NCI-H1930 (cell line): Measurements from ENCODE around the gene ZC3H10.
"Not testable (repeated sequence)": the region's sequence is repeated elsewhere in the genome, so short reads cannot be mapped to it uniquely, and the experiment has no call there.

Experiments used
- DNase-seq, 2 experiments: peaks; one replicate each; lab custom pipeline; 2025; lab: John Stamatoyannopoulos, UW

Gene ZC3H10, protein sequence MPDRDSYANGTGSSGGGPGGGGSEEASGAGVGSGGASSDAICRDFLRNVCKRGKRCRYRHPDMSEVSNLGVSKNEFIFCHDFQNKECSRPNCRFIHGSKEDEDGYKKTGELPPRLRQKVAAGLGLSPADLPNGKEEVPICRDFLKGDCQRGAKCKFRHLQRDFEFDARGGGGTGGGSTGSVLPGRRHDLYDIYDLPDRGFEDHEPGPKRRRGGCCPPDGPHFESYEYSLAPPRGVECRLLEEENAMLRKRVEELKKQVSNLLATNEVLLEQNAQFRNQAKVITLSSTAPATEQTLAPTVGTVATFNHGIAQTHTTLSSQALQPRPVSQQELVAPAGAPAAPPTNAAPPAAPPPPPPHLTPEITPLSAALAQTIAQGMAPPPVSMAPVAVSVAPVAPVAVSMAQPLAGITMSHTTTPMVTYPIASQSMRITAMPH

DNA sequence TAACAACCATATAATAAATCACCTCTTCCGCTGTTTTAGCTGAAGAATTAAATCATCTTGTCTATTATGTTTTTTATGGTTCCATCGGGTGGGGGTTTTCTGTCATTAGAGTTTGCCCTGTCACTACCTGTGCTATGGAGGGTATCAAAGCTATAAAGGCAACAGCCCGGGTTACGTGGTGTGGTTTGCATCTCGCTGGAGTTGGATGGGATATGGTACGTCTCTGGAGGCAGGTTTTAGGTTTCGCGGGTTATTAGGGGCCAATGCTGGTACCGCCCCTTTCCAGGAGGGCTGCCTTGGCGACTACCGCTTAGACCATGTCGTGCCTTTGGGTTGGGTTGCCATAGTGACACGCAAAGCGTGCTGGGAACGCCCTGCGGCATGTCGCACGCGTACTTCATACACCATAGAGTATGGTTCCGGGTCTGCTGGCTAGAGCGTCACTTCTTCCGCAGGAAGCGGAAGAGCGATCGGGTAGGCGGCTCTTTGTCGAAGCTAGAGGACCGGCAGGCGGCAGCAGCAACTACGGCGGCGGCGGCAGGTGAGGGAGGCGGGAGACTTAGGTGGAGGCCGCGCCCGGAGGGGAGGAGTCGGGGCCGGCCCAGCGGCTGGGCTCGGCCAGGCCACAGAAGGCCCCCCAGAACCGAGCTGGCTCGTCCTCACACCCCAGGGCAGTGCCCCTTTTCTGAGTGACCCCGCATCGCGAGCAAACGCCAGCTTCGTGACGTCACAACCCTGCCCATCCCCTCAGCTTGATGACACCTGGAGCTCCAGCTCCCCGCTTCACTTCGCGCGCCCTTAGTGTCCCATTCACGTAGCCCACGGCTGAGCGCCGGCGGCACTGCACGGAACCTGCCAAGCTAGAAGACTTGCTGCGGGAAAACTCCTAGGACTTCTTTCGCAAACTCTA is at the start of gene ZC3H10:
TSS of gene ZC3H10 (plus strand) at position 489 of the 910 bp plus-strand sequence. CDS start 2,297 bp downstream, outside the sequence.
- DNase-seq, result peak; percentile 98

DNA sequence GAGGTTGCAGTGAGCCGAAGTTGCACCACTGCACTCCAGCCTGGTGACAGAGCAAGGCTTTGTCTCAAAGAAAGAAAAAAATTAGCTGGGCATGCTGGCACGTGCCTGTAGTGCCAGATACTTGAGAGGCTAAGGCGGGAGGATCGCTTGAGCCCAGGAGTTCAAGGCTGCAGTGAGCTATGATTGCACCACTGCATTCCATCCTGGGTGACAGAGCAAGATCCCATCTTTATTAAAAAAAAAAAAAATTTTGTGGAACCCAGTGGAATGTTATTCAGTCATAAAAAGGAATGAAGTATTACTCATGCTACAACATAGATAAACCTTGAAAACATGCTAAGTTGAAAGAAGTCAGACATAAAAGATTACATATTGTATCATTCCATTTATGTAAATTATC is 46.4 kb upstream of the ZC3H10 start:
- DNase-seq, result no peak

DNA sequence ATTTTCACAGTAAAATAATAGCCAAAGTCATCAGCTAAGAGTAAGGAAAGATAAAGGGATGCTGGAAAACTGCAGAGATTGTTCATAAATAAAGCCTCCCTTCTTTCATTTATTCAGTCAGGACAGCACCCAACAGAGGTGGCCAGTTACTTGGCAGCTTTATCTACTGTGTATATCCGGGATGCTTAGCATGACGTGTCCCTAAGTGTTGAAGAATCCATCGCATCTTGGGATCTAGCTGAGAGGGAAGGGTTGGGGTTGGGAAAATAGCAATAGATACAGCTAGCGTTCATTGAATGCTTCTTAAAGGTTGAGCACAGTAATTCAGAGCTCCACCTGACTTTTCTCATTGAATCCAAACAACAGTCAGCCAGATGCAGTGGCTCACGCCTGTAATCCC is 43.7 kb upstream of the ZC3H10 start:
- no peak for DNase-seq

DNA sequence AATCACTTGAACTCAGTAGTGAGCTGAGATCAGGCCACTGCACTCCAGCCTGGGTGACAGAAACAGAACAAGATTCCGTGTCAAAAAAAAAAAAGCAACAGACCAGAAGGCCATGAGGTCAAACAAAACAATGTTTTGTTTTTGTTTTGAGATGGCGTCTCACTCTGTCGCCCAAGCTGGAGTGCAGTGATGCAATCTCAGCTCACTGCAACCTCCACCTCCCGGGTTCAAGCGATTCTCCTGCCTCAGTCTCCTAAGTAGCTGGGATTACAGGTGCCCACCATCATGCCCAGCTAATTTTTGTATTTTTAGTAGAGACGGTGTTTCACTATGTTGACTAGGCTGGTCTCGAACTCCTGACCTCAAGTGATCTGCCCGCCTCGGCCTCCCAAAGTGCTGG is 40.1 kb upstream of the ZC3H10 start:
- not testable (repeated sequence) for DNase-seq

DNA sequence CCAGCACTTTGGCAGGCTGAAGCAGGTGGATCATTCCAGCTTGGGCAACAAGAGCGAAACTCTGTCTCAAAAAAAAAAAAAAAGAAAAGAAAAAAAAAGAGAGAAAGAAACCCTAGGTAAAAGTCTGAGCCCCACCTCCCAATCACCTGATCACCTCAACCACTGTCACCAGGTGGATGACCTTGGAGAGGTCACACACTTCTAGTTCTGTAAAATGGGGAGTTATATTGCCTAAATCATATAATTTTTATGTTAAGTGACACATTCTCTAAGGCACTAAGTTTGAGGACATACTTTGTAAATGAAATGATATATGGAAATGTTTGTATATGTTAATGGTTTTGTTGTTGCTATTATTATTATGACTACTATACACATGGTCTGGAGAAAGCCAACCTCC is 39.6 kb upstream of the ZC3H10 start:
- no peak for DNase-seq

DNA sequence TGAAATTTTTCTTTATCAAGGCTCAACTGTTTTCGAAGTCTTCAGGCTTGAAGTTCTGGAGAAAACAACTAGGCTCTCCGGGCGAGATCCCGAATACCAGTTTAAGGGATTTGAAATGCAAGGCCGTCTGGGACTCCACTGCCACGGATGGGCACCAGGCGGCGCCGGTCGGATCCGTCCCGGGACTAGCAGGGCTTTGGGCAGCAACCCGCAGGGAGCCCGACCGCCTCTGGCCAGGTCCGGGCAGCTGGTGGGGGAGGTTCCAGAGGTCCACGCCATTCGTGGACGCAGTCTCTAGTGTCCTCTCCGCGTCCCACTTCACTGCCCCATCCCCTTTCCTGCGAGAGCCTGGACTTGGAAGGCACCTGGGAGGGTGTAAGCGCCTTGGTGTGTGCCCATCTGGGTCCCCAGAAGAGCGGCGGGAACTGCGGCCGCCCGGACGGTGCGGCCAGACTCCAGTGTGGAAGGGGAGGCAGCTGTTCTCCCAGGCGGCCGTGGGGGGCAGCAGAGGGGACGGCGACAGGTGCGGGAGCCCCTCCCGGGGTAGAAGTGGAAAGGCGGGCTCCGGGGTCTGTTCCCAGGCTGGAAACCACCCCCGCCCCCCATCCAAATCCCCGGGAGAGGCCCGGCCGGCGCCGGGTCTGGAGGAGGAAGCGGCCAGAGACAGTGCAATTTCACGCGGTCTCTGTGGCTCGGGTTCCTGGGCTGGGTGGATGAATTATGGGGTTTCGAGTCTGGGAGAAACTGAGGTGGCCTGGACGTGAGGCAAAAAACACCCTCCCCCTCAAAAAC is 38.9 kb upstream of the ZC3H10 start:
- peak in 1 of 2 experiments; percentile 64 for DNase-seq

DNA sequence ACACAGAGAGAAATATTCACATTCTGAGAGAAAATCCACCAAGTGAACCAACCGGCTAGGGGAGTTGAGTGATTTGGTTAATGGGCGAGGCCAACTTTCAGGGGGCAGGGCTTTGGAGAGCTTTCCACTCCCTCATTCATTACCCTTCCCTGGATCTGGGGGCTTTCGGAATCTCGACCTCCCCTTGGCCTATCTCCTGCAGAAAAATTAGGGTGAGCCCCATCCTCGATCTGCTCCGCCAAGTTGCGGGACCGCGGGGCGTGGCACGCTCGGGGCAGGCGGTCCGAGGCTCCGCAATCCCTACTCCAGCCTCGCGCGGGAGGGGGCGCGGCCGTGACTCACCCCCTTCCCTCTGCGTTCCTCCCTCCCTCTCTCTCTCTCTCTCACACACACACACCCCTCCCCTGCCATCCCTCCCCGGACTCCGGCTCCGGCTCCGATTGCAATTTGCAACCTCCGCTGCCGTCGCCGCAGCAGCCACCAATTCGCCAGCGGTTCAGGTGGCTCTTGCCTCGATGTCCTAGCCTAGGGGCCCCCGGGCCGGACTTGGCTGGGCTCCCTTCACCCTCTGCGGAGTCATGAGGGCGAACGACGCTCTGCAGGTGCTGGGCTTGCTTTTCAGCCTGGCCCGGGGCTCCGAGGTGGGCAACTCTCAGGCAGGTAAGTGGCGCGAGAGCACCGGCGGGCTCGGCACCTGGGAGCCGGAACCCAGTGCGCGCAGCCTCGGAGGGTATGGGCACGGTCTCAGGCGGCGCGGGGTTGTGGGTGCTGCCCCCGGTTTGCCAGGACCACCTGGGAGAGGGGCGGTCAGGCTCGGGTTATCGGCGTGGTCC is 38.1 kb upstream of the ZC3H10 start, which contains the start of gene ERBB3:
TSS of gene ERBB3 (plus strand) at position 443 of the 833 bp plus-strand sequence. CDS start at position 579, 136 bp downstream.
- peak in 1 of 2 experiments; percentile 43 for DNase-seq

DNA sequence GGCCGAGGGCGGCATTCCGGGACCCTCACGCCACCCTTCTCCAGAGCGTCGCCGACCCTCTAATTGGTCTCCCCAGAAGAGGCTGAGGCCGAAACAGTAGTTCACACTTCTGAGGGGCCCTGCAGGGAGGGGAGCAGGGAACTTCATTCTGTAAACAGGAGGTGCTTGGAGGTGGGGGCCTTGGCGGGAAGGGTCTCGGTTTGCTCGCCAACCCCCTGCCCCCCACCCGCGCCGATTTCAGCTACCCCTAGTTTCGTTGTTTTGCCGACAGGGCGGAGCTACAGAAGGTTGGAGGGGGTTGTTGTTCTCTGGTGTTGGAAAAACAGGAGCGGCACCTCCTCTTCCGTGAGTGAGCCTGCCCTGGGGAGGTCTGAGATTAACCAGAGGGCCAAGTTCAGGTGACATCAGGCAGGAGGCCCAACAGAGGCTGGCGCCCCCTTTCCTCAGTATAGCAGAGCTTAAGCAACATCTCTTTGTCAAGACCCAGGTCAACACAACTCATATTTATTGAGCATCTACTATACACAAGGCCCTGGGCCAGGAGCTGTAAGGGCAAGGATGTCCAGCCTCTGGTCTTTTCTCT is 37.4 kb upstream of the ZC3H10 start:
- no peak for DNase-seq

DNA sequence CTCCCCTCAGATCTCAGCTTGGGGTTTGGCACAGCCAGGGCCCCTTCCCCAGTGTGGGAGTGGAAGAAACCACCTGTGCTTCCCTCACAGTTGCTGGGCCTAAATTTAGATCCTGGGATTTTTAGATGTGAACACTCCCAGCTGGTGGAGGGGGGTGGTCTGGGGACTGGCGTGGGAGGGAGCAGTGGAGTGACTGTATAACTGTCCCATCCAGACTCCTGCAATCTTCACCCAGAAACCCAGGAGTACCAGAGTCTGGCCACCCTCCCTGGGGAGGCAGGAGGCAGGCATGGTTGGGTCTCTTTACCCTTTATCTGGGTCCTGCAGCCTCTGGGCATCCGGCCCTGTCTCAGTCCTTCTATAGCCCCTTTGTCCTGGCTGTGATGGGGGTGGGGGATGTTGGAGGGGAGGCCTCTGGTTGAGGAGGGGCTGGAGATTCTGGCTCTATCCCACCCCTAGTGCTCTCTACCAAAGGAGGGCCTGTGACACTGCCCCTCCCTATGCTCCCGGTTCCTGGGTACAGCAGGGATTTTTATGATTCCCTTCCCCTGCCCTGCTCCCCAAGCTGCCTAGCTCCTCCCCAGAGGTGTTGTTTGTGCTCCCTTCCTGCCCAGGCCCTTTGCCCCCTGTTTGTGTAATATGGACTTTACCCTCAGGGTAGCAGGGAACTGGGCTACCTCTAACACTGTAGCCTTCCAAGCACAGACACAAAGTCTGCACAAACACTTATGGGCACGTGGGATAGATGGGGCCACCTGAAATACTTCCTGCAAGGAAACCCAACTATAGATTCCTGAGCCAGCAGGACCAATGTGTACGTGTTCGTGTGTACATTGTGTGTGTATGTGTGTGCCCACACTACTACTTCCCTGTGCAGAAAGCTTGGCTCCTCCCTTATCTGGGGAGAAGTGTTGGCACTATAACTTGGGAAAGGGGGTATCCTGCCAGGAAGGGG is 36.4 kb upstream of the ZC3H10 start:
- DNase-seq, result no peak

DNA sequence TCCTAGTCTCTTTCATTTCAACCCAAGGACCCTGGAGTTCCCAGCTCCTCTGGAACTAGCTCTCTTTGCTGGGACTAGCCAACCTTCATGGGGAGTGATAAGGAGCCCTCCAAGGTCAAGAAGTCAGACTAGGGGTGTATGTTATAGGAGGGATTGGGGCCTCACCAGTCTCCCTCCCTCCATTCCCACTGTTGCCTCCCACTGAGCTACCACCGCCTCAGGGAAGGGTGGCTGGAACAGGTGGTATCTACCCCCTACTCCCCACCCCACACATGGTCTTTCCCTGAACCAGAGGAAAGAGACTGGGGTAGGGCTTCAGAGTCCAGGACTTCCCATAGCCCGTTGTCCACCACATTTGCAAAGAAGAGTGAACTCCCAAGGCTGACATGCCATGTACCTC is 35.7 kb upstream of the ZC3H10 start:
- no peak for DNase-seq

DNA sequence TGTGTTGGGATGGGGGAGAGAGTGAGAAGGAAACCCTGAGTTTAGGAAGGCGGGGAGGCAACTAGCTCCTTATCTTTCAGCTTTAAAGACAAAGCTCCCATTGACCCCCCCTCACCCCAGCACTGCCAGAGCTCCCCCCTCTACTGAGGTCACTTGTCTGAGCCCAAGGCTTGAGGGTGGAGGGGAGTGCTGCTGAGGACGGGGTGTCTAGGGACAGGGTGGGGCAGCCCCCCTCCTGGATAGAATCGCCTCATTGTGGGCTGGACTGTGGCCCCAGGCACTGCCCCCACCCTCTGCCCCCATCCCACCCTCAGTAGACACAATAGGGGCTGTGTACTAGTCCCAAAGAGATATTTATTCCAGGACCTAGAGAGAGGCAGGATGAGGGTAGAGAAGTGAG is 35.1 kb upstream of the ZC3H10 start:
- DNase-seq, result no peak

DNA sequence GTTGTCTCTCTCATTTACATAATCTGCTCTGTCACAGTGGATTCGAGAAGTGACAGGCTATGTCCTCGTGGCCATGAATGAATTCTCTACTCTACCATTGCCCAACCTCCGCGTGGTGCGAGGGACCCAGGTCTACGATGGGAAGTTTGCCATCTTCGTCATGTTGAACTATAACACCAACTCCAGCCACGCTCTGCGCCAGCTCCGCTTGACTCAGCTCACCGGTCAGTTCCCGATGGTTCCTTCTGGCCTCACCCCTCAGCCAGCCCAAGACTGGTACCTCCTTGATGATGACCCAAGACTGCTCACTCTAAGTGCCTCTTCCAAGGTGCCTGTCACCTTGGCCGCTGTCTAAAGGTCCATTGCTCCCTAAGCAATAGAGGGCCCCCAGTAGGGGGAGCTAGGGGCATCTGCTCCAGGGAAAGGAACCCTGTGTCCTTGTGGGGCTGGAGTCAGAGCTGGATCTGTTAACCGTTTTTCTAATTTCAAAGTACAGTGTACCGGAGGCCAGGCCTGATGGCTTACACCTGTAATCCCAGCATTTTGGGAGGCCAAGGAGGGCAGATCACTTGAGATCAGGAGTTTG is 33.0 kb upstream of the ZC3H10 start:
- DNase-seq, result peak in 1 of 2 experiments; percentile 12

DNA sequence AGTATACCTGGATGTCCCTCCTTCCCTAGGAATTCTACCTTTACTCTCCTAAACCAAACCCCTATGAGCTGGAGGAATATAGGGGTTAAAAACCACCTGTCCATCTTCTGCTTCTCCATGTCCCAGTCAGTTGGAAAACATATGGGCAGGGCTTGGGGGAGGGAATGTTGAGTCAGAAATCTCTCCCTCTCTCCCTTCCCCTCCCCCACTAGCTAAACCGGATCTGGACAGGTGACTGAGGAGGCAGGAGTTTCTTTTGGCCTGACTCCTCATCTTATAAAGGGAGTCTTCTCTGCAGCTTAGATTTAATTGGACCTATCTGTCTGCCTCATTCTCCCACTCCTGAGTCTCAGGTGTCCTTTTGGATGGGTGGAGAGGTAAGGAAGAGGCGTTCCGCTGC is 32.0 kb upstream of the ZC3H10 start:
- no peak for DNase-seq

DNA sequence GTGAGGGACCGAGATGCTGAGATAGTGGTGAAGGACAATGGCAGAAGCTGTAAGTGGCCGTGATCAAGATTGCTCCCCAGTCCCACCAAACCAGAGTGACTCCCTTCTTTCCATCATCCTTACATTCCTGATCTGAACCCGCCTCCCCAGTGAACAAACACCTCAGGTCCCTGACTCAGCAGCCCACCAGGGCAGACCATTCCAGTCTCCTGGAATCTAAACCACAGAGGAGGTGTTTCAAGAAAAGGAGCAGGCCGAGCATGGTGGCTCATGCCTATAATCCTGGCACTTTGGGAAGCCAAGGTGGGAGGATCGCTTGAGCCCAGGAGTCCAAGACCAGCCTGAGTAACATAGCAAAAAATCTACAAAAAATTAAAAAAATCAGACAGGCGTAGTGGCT is 31.5 kb upstream of the ZC3H10 start:
- DNase-seq, result no peak

DNA sequence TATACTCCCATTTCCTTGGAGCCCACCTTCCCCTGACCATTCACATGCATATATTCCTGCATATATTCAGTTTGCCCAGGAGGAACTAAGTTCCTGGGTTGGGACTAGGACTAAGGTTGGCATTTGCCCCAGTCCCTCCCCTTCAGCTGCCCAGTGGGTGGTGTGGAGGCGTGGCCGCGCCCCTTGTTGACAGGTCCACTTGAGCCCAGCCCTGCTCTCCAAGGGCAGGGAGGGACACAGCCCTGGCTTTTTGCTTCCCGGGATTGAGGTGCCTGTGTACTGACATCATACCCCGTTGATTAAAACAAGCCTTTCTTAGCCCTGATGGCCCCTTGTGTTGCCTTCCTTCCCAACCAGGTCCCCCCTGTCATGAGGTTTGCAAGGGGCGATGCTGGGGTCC is 30.8 kb upstream of the ZC3H10 start:
- no peak for DNase-seq

DNA sequence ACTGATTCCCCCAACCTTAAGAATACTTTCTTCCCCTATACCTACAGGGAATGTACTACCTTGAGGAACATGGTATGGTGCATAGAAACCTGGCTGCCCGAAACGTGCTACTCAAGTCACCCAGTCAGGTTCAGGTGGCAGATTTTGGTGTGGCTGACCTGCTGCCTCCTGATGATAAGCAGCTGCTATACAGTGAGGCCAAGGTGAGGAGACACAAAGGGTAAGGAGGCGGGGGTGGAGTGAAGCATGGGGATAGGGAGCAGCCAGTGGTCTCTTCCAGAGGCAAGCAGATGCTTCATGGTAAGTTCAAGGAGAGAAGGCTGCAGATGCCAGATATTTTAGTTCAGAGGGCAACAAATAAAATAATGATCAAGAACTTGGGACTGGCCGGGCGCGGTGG is 20.3 kb upstream of the ZC3H10 start:
- no peak for DNase-seq

DNA sequence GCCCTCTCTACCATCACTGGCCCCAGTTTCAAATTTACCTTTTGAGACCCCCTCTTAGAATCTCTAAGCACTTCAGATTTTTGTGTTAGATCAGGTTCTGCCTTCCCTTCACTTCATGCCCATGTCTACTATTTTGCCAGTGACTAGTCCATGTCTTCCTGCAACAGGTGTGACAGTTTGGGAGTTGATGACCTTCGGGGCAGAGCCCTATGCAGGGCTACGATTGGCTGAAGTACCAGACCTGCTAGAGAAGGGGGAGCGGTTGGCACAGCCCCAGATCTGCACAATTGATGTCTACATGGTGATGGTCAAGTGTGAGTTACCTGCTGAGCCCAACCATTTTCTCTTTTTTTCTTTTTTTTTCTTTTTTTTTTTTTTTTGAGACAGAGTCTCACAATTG is 19.5 kb upstream of the ZC3H10 start:
- no peak for DNase-seq

DNA sequence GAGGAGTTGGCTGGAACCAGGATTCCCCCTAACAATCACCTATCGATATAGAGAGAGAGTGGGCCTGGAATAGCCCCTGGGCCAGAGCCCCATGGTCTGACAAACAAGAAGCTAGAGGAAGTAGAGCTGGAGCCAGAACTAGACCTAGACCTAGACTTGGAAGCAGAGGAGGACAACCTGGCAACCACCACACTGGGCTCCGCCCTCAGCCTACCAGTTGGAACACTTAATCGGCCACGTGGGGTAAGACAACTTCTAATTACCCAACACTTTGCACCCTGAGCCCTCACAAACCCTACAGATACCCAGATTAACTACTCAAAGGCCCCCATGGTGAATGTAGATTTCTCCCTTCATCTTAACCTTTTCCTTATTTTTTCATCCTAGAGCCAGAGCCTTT is 18.3 kb upstream of the ZC3H10 start:
- no peak for DNase-seq

DNA sequence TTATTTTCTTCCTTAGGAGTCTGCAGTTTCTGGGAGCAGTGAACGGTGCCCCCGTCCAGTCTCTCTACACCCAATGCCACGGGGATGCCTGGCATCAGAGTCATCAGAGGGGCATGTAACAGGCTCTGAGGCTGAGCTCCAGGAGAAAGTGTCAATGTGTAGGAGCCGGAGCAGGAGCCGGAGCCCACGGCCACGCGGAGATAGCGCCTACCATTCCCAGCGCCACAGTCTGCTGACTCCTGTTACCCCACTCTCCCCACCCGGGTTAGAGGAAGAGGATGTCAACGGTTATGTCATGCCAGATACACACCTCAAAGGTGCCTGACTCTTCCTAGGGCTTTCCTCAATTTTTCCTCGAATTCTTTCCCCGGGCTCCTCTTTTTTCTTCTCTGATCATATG is 17.0 kb upstream of the ZC3H10 start:
- no peak for DNase-seq
